ENCODE results near the gene NR3C2. TPM values are rescaled to one million over a fixed set of nuclear protein-coding genes. Genes with fewer than 3 reads are reported as not detected.

The NR3C2 gene
- polyA plus RNA-seq, 1 experiment: 0.18 TPM

GRCh38 chr4:148162519-148162918, 279.7 kb downstream of the NR3C2 start:
- ChIA-PET POLR2A (no interaction called here), CTCF (no interaction called here)
- no peak overlapping the region for H3K4me3 ChIP-seq (ENCODE audit: low read depth, low read length)
- H3K36me3 ChIP-seq (ENCODE audit: control insufficient read depth, insufficient read depth, low read length): no peaks in the 10 kb centered on the region
- TF ChIP-seq CTCF (IDR thresholded peaks at IDR 0.05; ENCODE audit: insufficient read depth, low read depth, low read length): no peak
- no peak for DNase-seq (ENCODE audit: low read depth)
- no peaks in the 10 kb centered on the region for H3K27me3 ChIP-seq (ENCODE audit: control insufficient read depth, insufficient read depth, low read length)

GRCh38 chr4:148161601-148162000, 280.6 kb downstream of the NR3C2 start:
- no peaks in the 10 kb centered on the region for H3K36me3 ChIP-seq (ENCODE audit: control insufficient read depth, insufficient read depth, low read length)
- H3K27me3 ChIP-seq (ENCODE audit: control insufficient read depth, insufficient read depth, low read length): no peaks in the 10 kb centered on the region
- CTCF ChIA-PET: no interaction called here
- POLR2A ChIA-PET: no interaction called here
- no peak overlapping the region for H3K4me3 ChIP-seq (ENCODE audit: low read depth, low read length)
- TF ChIP-seq CTCF (IDR thresholded peaks at IDR 0.05; ENCODE audit: insufficient read depth, low read depth, low read length): no peak
- no peak for DNase-seq (ENCODE audit: low read depth)

- DNase-seq (ENCODE audit: low read depth): no peak
- ChIA-PET POLR2A (no interaction called here), CTCF (no interaction called here)
- TF ChIP-seq CTCF (IDR thresholded peaks at IDR 0.05; ENCODE audit: insufficient read depth, low read depth, low read length): no peak
- H3K4me3 ChIP-seq (ENCODE audit: low read depth, low read length): no peak overlapping the region
- no peaks in the 10 kb centered on the region for H3K36me3 ChIP-seq (ENCODE audit: control insufficient read depth, insufficient read depth, low read length)
- no peaks in the 10 kb centered on the region for H3K27me3 ChIP-seq (ENCODE audit: control insufficient read depth, insufficient read depth, low read length)
Measured at GRCh38 chr4:148159793-148160192, 282.4 kb downstream of the NR3C2 start.

GRCh38 chr4:148154769-148155168, 287.4 kb downstream of the NR3C2 start:
- no peak for DNase-seq (ENCODE audit: low read depth)
- Histone ChIP-seq H3K36me3 (ENCODE audit: control insufficient read depth, insufficient read depth, low read length) (no peaks in the 10 kb centered on the region), H3K27me3 (ENCODE audit: control insufficient read depth, insufficient read depth, low read length) (no peaks in the 10 kb centered on the region), H3K4me3 (ENCODE audit: low read depth, low read length) (no peak overlapping the region)
- ChIA-PET POLR2A (no interaction called here), CTCF (interaction anchor here (1.2 kb wide), 1 partner anchor 87 kb away, joined by 3 read pairs; no protein-coding TSS in a partner anchor)
- no peak for TF ChIP-seq CTCF (IDR thresholded peaks at IDR 0.05; ENCODE audit: insufficient read depth, low read depth, low read length)

GRCh38 chr4:148152868-148153625, 289.2 kb downstream of the NR3C2 start:
- ChIA-PET POLR2A (no interaction called here), CTCF (interaction anchor here (0.6 kb wide), 1 partner anchor 1786 kb away, joined by 3 read pairs; no protein-coding TSS in a partner anchor)
- Histone ChIP-seq H3K27me3 (ENCODE audit: control insufficient read depth, insufficient read depth, low read length) (no peaks in the 10 kb centered on the region), H3K4me3 (ENCODE audit: low read depth, low read length) (no peak overlapping the region), H3K36me3 (ENCODE audit: control insufficient read depth, insufficient read depth, low read length) (no peaks in the 10 kb centered on the region)
- no peak for TF ChIP-seq CTCF (IDR thresholded peaks at IDR 0.05; ENCODE audit: insufficient read depth, low read depth, low read length)
- no peak for DNase-seq (ENCODE audit: low read depth)
